IPS-NIHi11 (cell line): ENCODE results near the gene ZNF75A.

Source experiments
- DNase-seq: peaks from one replicate; pipeline ENCODE4 v3.0.0; 2012; ENCODE audit warnings: mixed read lengths, low spot score

ZNF75A gene

GRCh38 chr16:3289998-3290673 lies 15.2 kb upstream of the ZNF75A start:
- DNase-seq: no peak

- DNase-seq: no peak
Measured at GRCh38 chr16:3292604-3293003, 12.7 kb upstream of the ZNF75A start.

GRCh38 chr16:3295209-3295608 lies 10.1 kb upstream of the ZNF75A start:
- DNase-seq: peak; percentile 27

- DNase-seq: no peak
Measured at GRCh38 chr16:3295783-3296182, 9.5 kb upstream of the ZNF75A start.

GRCh38 chr16:3304370-3304769 lies 927 bp upstream of the ZNF75A start:
- no peak for DNase-seq

GRCh38 chr16:3306078-3306477 lies 781 bp downstream of the ZNF75A start:
- DNase-seq: no peak

GRCh38 chr16:3311496-3311895 lies 6.2 kb downstream of the ZNF75A start:
- DNase-seq: no peak

- no peak for DNase-seq
Measured at GRCh38 chr16:3317315-3317999, 12.2 kb downstream of the ZNF75A start.

- no peak for DNase-seq
Measured at GRCh38 chr16:3321816-3322215, 16.5 kb downstream of the ZNF75A start.

GRCh38 chr16:3327514-3327913 lies 22.2 kb downstream of the ZNF75A start:
- no peak for DNase-seq

- DNase-seq: no peak
Measured at GRCh38 chr16:3328104-3328503, 22.8 kb downstream of the ZNF75A start.

GRCh38 chr16:3328643-3329042 lies 23.3 kb downstream of the ZNF75A start:
- DNase-seq: no peak

- no peak for DNase-seq
Measured at GRCh38 chr16:3346041-3346440, 40.7 kb downstream of the ZNF75A start.

GRCh38 chr16:3347586-3347985 lies 42.3 kb downstream of the ZNF75A start:
- DNase-seq: no peak

- no peak for DNase-seq
Measured at GRCh38 chr16:3348547-3349167, 43.4 kb downstream of the ZNF75A start.

GRCh38 chr16:3349175-3349574 lies 43.9 kb downstream of the ZNF75A start:
- no peak for DNase-seq

- DNase-seq: no peak
Measured at GRCh38 chr16:3355589-3355988, 50.3 kb downstream of the ZNF75A start, which contains the start of gene OR2C1. Gene OR2C1, plus strand, starts transcription at chr16:3355889. Its CDS starts 52 bp downstream, at chr16:3355941.

GRCh38 chr16:3356118-3356517 lies 50.8 kb downstream of the ZNF75A start:
- no peak for DNase-seq

GRCh38 chr16:3358871-3359270 lies 53.6 kb downstream of the ZNF75A start:
- DNase-seq: no peak

GRCh38 chr16:3362931-3363330 lies 57.6 kb downstream of the ZNF75A start:
- no peak for DNase-seq

- no peak for DNase-seq
Measured at GRCh38 chr16:3363793-3364192, 58.5 kb downstream of the ZNF75A start.

- peak; percentile 55 for DNase-seq
Measured at GRCh38 chr16:3364774-3365427, 59.6 kb downstream of the ZNF75A start.
